MG63 (cell line): ENCODE measurements around the gene ZXDC. TPM values are rescaled to one million over a fixed set of nuclear protein-coding genes. Genes with fewer than 3 reads are reported as not detected.
A peak's percentile ranks its signal among the peaks of the same experiment; 100 is the strongest.

ENCODE experiments used
- DNase-seq: peaks from one replicate; pipeline ENCODE4 v3.0.0-alpha.2; 2020
- H3K27me3 ChIP-seq: fragments of 250-450 bp; sonication (Bioruptor Pico); 2 replicates; pipeline ENCODE4 v1.5.1; 2020; ENCODE audit warnings: mild to moderate bottlenecking, moderate library complexity
- H3K36me3 ChIP-seq: fragments of 250-450 bp; sonication (Bioruptor Pico); 2 replicates; pipeline ENCODE4 v1.5.1; 2020; ENCODE audit warnings: mild to moderate bottlenecking, moderate library complexity
- H3K4me3 ChIP-seq: fragments of 250-450 bp; sonication (Bioruptor Pico); 2 replicates; pipeline ENCODE4 v1.5.1; 2020; ENCODE audit warnings: mild to moderate bottlenecking, moderate library complexity
- H3K9me3 ChIP-seq: fragments of 250-450 bp; sonication (Bioruptor Pico); 2 replicates; pipeline ENCODE4 v1.5.1; 2020; ENCODE audit warnings: mild to moderate bottlenecking, moderate library complexity
- total RNA-seq: library from RNA; depleted of rRNA; stranded (reverse); fragments of >200 nt; shearing (Covaris generic); gene quantifications from 2 replicates; pipeline ENCODE4 v1.2.3, GENCODE V29; 2014; ENCODE audit warnings: low replicate concordance; rRNA removed

ZXDC gene
- total RNA-seq, 1 experiment from 2014 or later: 16.3 TPM

DNA sequence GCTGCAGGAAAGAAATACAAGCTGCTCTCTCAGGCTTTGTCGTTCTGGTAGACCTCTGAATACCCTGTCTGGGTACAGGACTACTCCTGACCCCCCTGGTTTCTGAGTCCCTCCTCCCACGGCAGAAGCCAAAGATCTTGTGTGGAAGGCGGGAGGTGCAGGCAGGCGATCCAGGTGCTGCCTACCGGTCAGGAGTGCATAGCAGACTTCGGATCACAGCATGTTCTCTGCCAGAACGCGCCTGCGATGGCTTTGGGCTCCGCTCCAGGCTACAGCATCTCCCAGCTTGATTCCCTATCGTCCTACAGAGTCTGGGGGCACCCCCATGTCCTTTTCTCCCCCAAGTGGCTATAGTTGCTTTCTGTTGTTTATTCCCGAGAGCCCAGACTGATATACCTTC lies 83.4 kb downstream of the ZXDC start:
- Histone ChIP-seq H3K4me3 (no peak overlapping the region), H3K27me3 (peaks cover 3% of the 10 kb centered on the region), H3K36me3 (no peaks in the 10 kb centered on the region), H3K9me3 (no peaks in the 10 kb centered on the region)
- DNase-seq: no peak

DNA sequence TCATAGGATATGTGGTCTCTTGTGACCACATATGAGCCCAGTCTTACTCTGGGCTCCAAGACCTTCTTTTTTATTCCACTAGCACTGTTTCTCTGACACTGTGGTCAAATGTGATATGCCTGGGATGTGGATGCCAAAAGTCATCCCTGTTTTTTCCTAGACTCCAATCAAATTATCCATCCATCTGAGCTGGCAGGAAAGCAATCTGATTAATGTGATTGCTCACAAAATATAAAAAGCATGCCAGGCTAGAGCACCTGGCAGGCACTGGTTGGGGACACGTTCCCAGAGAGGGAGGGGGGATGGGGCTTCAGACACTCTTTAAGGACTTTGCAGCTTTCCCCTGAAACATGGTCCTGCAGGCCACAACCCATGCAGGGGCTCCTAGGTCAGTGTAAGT lies 84.1 kb downstream of the ZXDC start:
- Histone ChIP-seq H3K36me3 (no peaks in the 10 kb centered on the region), H3K4me3 (no peak overlapping the region), H3K27me3 (peaks cover 3% of the 10 kb centered on the region), H3K9me3 (no peaks in the 10 kb centered on the region)
- DNase-seq: no peak

- Histone ChIP-seq H3K9me3 (no peaks in the 10 kb centered on the region), H3K4me3 (no peak overlapping the region)
- no peak for DNase-seq
Measured at GRCh38 chr3:126390751-126391150, 84.9 kb downstream of the ZXDC start.

GRCh38 chr3:126390201-126390600 lies 85.5 kb downstream of the ZXDC start:
- Histone ChIP-seq H3K4me3 (no peak overlapping the region), H3K36me3 (no peaks in the 10 kb centered on the region), H3K9me3 (no peaks in the 10 kb centered on the region), H3K27me3 (peaks cover 3% of the 10 kb centered on the region)
- no peak for DNase-seq

More at GRCh38 chr3:126390751-126391150, 84.9 kb downstream of the ZXDC start:
- H3K36me3 ChIP-seq: no peaks in the 10 kb centered on the region
- peaks cover 3% of the 10 kb centered on the region for H3K27me3 ChIP-seq

GRCh38 chr3:126389794-126390146 lies 85.9 kb downstream of the ZXDC start:
- H3K4me3 ChIP-seq: no peak overlapping the region
- no peak for DNase-seq
- H3K9me3 ChIP-seq: no peaks in the 10 kb centered on the region
- peaks cover 3% of the 10 kb centered on the region for H3K27me3 ChIP-seq
- H3K36me3 ChIP-seq: no peaks in the 10 kb centered on the region

DNA sequence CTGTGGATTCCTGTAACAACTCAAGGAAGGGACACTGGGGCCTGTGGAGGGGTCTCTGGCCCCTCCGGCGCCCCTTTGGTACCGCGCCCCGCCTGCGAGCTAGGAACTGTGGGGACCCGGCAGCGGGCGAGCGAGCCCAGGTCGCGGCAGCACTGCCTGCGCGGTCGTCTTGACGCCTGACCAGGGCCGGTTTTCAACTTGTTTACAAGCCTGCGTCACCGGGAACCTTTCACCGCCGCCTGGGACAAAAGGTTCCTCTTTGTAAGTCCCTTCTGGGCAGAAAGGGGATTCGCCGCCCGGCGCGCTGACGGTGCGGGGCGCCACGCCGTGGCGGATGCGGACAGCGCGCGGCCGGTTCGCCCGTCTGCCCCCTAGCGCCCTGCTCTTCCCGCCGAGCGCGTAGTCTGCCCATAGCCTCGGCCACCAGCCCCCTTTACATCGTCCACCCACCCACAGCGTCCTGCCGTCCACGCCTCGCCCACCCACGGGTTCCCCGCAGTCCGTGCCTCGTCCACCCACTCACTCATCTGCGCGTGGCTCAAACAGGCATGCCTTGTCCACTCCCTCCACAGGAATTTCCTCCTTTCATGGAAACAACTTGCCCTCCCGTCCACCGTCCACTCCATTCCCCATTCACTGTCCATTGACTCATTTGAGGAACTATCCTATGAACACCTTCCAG lies 86.4 kb downstream of the ZXDC start:
- peaks cover 3% of the 10 kb centered on the region for H3K27me3 ChIP-seq
- H3K36me3 ChIP-seq: no peaks in the 10 kb centered on the region
- peak overlapping the region; percentile 43 for H3K4me3 ChIP-seq
- peak; percentile 81 for DNase-seq
- H3K9me3 ChIP-seq: no peaks in the 10 kb centered on the region

Other genes starting within 250 kb of the ZXDC start
- 0.22 and 0.26 TPM in 2 replicates for gene KLF15, start 118.5 kb downstream of the ZXDC start, total RNA-seq
- not detected in 2 replicates for gene CFAP100, start 81.0 kb downstream of the ZXDC start, total RNA-seq
- gene UROC1, start 41.9 kb upstream of the ZXDC start, total RNA-seq: not detected in 2 replicates
- not detected in 2 replicates for gene CHST13, start 48.3 kb upstream of the ZXDC start, total RNA-seq
- not detected in 2 replicates for gene C3orf22, start 83.0 kb upstream of the ZXDC start, total RNA-seq
- gene TXNRD3, start 179.2 kb upstream of the ZXDC start, total RNA-seq: 11.4 and 15.9 TPM in 2 replicates
- 40.9 and 92.6 TPM in 2 replicates for gene CHCHD6, start 228.3 kb upstream of the ZXDC start, total RNA-seq